Activated CD8-positive, alpha-beta memory T cell treated with anti-CD3 and anti-CD28 coated beads, Interleukin-2, amount 50 U/mL, for 1 hour (primary cell): ENCODE data around the gene NDFIP2.
"Not testable (repeated sequence)": the region's sequence is repeated elsewhere in the genome, so short reads cannot be mapped to it uniquely, and the experiment has no call there.

ENCODE experiments used
- DNase-seq: peaks from one replicate; pipeline ENCODE4 v3.0.0-alpha.2; 2020; ENCODE audit errors: extremely low read depth

Gene NDFIP2

GRCh38 chr13:79593641-79594275 lies 112.8 kb downstream of the NDFIP2 start:
- no peak for DNase-seq

GRCh38 chr13:79600146-79600545 lies 119.2 kb downstream of the NDFIP2 start:
- DNase-seq = not testable (repeated sequence)

GRCh38 chr13:79602936-79603335 lies 122.0 kb downstream of the NDFIP2 start:
- DNase-seq = no peak

GRCh38 chr13:79604752-79605151 lies 123.8 kb downstream of the NDFIP2 start:
- DNase-seq = no peak
